Trophoblast cell (in vitro differentiated cells and primary cell): Measurements from ENCODE around the gene TPCN1.

Source experiments
- DNase-seq, 2 donors: peaks; one replicate each; pipeline ENCODE4 v3.0.0-alpha.2; 2016
- H2AFZ ChIP-seq: 2 replicates; pipeline ENCODE4 v1.6.1; 2013; ENCODE audit warnings: low read length, moderate library complexity, mild to moderate bottlenecking; ENCODE audit not compliant: insufficient read depth, poor library complexity
- H2AK5ac ChIP-seq: 2 replicates; pipeline ENCODE4 v1.6.1; 2013; ENCODE audit warnings: mild to moderate bottlenecking, low read length
- H2BK120ac ChIP-seq: 2 replicates; pipeline ENCODE4 v1.6.1; 2013; ENCODE audit warnings: low read length, mild to moderate bottlenecking, moderate library complexity; ENCODE audit not compliant: insufficient read depth, poor library complexity
- H2BK12ac ChIP-seq: 2 replicates; pipeline ENCODE4 v1.6.1; 2013; ENCODE audit warnings: mild to moderate bottlenecking, low read length, moderate library complexity
- H2BK5ac ChIP-seq: 2 replicates; pipeline ENCODE4 v1.6.1; 2013; ENCODE audit warnings: low read length, low read depth, moderate library complexity, mild to moderate bottlenecking; ENCODE audit not compliant: poor library complexity
- H3K14ac ChIP-seq: 2 replicates; pipeline ENCODE4 v1.6.1; 2013; ENCODE audit warnings: mild to moderate bottlenecking, low read length
- H3K18ac ChIP-seq: 2 replicates; pipeline ENCODE4 v1.6.1; 2013; ENCODE audit warnings: mild to moderate bottlenecking, low read length
- H3K23ac ChIP-seq: 2 replicates; pipeline ENCODE4 v1.6.1; 2013; ENCODE audit warnings: low read length
- H3K27ac ChIP-seq: 2 replicates; pipeline ENCODE4 v1.5.1; 2013; ENCODE audit warnings: low read depth, mild to moderate bottlenecking, inconsistent platforms, low read length, moderate library complexity
- H3K27me3 ChIP-seq: 2 replicates; pipeline ENCODE4 v1.6.1; 2013; ENCODE audit warnings: inconsistent platforms, mild to moderate bottlenecking, low read length, moderate library complexity; ENCODE audit not compliant: insufficient read depth
- H3K36me3 ChIP-seq, 2 experiments: 1 replicate in 1 of 2; 2 replicates in 1 of 2; pipeline ENCODE4 v1.6.1; 2013; ENCODE audit warnings: low read length in 2 of 2, mild to moderate bottlenecking in 2 of 2, moderate library complexity in 1 of 2; ENCODE audit not compliant: insufficient read depth in 2 of 2, control insufficient read depth in 1 of 2
- H3K4ac ChIP-seq: 2 replicates; pipeline ENCODE4 v1.6.1; 2013; ENCODE audit warnings: low read depth, mild to moderate bottlenecking, low read length, moderate library complexity
- H3K4me1 ChIP-seq, 2 experiments: 1 replicate in 1 of 2; 2 replicates in 1 of 2; pipeline ENCODE4 v1.6.1; 2013; ENCODE audit warnings: low read length in 2 of 2, mild to moderate bottlenecking in 2 of 2, moderate library complexity in 1 of 2; ENCODE audit not compliant: insufficient read depth in 2 of 2, control insufficient read depth in 1 of 2
- H3K4me2 ChIP-seq: 2 replicates; pipeline ENCODE4 v1.6.1; 2013; ENCODE audit warnings: inconsistent platforms, mild to moderate bottlenecking, low read length, moderate library complexity
- H3K4me3 ChIP-seq: 2 replicates; pipeline ENCODE4 v1.5.1; 2013; ENCODE audit warnings: mild to moderate bottlenecking, low read depth, low read length, inconsistent platforms
- H3K79me1 ChIP-seq: one replicate; pipeline ENCODE4 v1.6.1; 2013; ENCODE audit warnings: low read length
- H3K79me2 ChIP-seq: 2 replicates; pipeline ENCODE4 v1.6.1; 2013; ENCODE audit warnings: low read length, mild to moderate bottlenecking; ENCODE audit not compliant: control insufficient read depth, insufficient read depth, poor library complexity
- H3K9ac ChIP-seq: 2 replicates; pipeline ENCODE4 v1.6.1; 2013; ENCODE audit warnings: mild to moderate bottlenecking, low read length
- H3K9me3 ChIP-seq: 2 replicates; pipeline ENCODE4 v1.6.1; 2013; ENCODE audit warnings: low read depth, mild to moderate bottlenecking, control low read depth, inconsistent platforms, low read length; ENCODE audit not compliant: insufficient read depth
- H4K12ac ChIP-seq: 2 replicates; pipeline ENCODE4 v1.6.1; 2013; ENCODE audit warnings: low read depth, mild to moderate bottlenecking, low read length, moderate library complexity
- H4K8ac ChIP-seq: 2 replicates; pipeline ENCODE4 v1.6.1; 2013; ENCODE audit warnings: low read depth, mild to moderate bottlenecking, low read length, moderate library complexity
- H4K91ac ChIP-seq: one replicate; pipeline ENCODE4 v1.6.1; 2013; ENCODE audit warnings: low read depth, mild to moderate bottlenecking, low read length, moderate library complexity
- WGBS: extraction: QIAGEN DNeasy Blood & Tissue Kit; methylation state at CpG from one replicate; pipeline ENCODE4 v1.1.7; 2013; ENCODE audit warnings: missing lambda C conversion rate; ENCODE audit not compliant: insufficient read length, insufficient coverage; ENCODE audit errors: extremely low coverage; 5-methylcytosine and 5-hydroxymethylcytosine counted together

The TPCN1 gene

DNA sequence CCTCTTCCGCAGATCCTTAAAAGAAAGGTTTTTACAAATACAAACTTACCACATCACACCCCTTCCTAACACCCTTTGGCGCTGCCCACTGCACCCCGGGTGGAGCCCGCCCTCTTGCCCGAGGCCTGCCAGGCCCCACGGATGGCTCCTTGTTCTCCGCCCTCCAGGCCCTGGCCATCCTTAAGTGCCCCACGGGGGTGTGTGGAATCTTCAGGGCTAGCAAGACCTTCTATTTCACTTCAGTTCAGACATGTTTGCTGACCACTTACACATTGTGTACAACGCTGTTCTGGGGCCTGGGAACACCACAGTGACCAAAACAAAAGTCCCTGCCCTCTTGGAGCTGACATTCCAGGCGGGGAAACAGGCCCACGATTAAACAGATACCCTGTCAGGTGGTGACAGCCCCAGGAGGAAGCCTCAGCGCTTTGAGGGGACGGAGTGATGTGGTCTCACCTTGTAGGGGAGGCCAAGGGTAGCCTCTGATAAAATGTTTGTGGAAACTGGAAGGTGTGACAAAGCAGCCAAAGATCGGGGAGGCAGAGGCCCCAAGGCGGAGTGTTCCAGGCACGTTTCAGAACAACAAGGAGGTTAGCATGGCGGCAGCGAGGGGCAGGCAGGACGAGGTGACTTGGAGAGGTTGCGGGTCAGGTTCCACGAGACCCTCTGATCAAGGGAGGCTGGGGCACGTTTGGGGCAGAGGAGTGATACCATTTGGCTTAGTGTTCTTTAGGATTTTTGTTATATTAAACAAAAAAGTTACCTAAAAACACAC is 27.0 kb downstream of the TPCN1 start:
- peak overlapping the region; percentile 53 for H2BK12ac ChIP-seq
- H3K14ac ChIP-seq: no peak overlapping the region
- peak overlapping the region; percentile 52 for H4K91ac ChIP-seq
- H3K36me3 ChIP-seq: peaks cover 2 to 14% of the 10 kb centered on the region in 2 experiments
- H3K4me1 ChIP-seq: peaks cover 41 to 47% of the 10 kb centered on the region in 2 experiments
- peak overlapping the region; percentile 27 for H2BK120ac ChIP-seq
- no peak overlapping the region for H3K27ac ChIP-seq
- no peak overlapping the region for H4K8ac ChIP-seq
- peaks cover 14% of the 10 kb centered on the region for H3K79me2 ChIP-seq
- no peak overlapping the region for H3K23ac ChIP-seq
- no peak overlapping the region for H3K4me3 ChIP-seq
- no peak overlapping the region for H2AFZ ChIP-seq
- H4K12ac ChIP-seq: no peak overlapping the region
- no peaks in the 10 kb centered on the region for H3K9me3 ChIP-seq
- no peak overlapping the region for H2BK5ac ChIP-seq
- no peak overlapping the region for H3K4ac ChIP-seq
- no peak overlapping the region for H2AK5ac ChIP-seq
- peak overlapping the region; percentile 22 for H3K18ac ChIP-seq
- H3K79me1 ChIP-seq: peaks cover 49% of the 10 kb centered on the region
- H3K27me3 ChIP-seq: no peaks in the 10 kb centered on the region
- no peak overlapping the region for H3K9ac ChIP-seq
- no peak for DNase-seq
- WGBS: 100% methylated on average over 1 of the region's 22 CpGs
- no peak overlapping the region for H3K4me2 ChIP-seq

DNA sequence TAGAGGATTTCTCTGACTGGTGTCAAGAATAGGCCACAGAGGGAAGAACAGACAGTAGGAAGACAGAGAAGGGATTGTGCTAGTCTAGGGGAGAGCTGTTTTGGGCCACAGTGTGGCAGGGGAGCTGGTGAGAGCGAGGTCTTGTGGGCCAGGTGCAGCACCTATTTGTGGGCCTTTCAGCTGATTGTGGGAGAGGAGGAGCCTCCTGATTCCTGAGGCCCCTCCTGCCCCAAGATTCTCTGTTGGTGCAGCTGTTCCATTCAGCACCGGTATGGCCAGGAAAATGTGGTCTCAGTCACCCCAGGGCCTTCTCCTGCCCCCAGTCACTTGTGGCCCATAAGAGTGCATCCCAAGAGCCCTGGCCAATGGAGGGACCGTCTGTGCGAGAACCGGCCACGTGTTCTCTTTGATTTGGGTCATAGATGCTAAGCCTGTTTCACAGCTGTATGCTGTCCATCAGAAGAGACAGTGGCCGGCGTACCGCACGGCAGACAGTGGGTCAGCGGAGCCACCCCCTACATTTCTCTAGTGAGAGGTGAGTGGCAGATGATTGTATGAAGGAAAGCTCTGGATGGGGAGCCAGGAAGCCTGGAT is 27.7 kb downstream of the TPCN1 start:
- H3K4me2 ChIP-seq: no peak overlapping the region
- H4K8ac ChIP-seq: no peak overlapping the region
- peak overlapping the region; percentile 8 for H2AK5ac ChIP-seq
- H3K79me2 ChIP-seq: peaks cover 14% of the 10 kb centered on the region
- no peak overlapping the region for H3K14ac ChIP-seq
- H4K12ac ChIP-seq: no peak overlapping the region
- H2BK5ac ChIP-seq: no peak overlapping the region
- peaks cover 2 to 14% of the 10 kb centered on the region in 2 experiments for H3K36me3 ChIP-seq
- H4K91ac ChIP-seq: peak overlapping the region; percentile 12
- no peak overlapping the region for H3K23ac ChIP-seq
- H2BK12ac ChIP-seq: peak overlapping the region; percentile 44
- no peaks in the 10 kb centered on the region for H3K9me3 ChIP-seq
- H3K18ac ChIP-seq: no peak overlapping the region
- peaks cover 40 to 47% of the 10 kb centered on the region in 2 experiments for H3K4me1 ChIP-seq
- DNase-seq: no peak
- no peak overlapping the region for H3K9ac ChIP-seq
- no peak overlapping the region for H2BK120ac ChIP-seq
- H3K27me3 ChIP-seq: no peaks in the 10 kb centered on the region
- no peak overlapping the region for H2AFZ ChIP-seq
- H3K4ac ChIP-seq: no peak overlapping the region
- WGBS: no CpG with 5 or more reads among the region's 11 CpGs
- H3K79me1 ChIP-seq: peaks cover 47% of the 10 kb centered on the region
- no peak overlapping the region for H3K27ac ChIP-seq
- H3K4me3 ChIP-seq: no peak overlapping the region

DNA sequence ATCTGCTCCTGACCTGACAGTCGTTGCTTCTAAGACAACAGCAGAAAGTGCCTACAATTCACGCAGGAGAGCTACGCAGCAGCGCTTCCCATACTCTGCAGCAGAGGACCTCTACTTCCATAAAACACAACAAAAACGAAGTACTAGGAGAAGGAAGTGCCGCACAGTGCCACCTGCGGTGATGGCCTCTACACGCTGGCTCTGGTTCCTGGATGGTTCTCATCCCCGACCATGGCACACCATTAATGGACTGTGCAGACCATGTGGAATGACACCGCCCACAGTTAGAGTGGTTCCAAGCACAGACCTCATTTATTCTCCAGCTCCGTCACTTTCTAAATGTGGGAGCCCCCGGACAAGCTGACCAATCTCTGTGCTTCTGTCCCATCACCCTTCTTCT is 28.3 kb downstream of the TPCN1 start:
- Histone ChIP-seq H2BK120ac (no peak overlapping the region), H3K23ac (no peak overlapping the region), H3K4me1 (peaks cover 38 to 45% of the 10 kb centered on the region in 2 experiments), H2AK5ac (peak overlapping the region; percentile 1), H4K91ac (peak overlapping the region; percentile 12), H2BK12ac (no peak overlapping the region), H4K12ac (no peak overlapping the region), H3K36me3 (peaks cover 2 to 14% of the 10 kb centered on the region in 2 experiments), H3K4ac (no peak overlapping the region), H3K27me3 (no peaks in the 10 kb centered on the region), H3K14ac (peak overlapping the region; percentile 24), H2AFZ (no peak overlapping the region), H3K4me2 (no peak overlapping the region), H4K8ac (no peak overlapping the region), H2BK5ac (no peak overlapping the region), H3K4me3 (no peak overlapping the region), H3K79me2 (peaks cover 14% of the 10 kb centered on the region), H3K18ac (no peak overlapping the region), H3K27ac (no peak overlapping the region), H3K79me1 (peaks cover 44% of the 10 kb centered on the region), H3K9me3 (no peaks in the 10 kb centered on the region), H3K9ac (no peak overlapping the region)
- no peak for DNase-seq
- no CpG with 5 or more reads among the region's 12 CpGs for WGBS

DNA sequence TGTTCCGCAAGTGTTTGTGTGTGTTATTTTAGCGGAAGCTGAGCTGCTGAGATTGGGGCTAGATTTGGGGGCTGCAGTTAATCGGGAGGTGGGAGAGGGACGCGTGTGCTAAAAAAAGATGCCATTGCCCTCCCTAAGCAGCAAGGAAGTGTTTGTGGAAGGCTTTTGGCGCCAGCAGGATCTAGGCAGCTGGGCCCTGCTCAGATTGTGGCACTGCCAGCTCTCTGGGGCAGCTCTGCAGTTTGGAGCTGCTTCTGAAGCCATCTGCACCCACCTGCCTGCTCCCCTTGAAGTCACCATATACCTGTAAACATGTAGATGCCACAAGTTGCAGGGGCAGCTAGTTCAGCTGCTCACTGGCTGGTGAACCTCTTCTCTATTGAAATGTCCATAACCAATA is 28.8 kb downstream of the TPCN1 start:
- Histone ChIP-seq H2BK120ac (no peak overlapping the region), H2AFZ (no peak overlapping the region), H3K79me1 (peaks cover 39% of the 10 kb centered on the region), H2AK5ac (peak overlapping the region; percentile 4), H4K91ac (peak overlapping the region; percentile 31), H3K4me3 (no peak overlapping the region), H3K4me1 (peaks cover 35 to 40% of the 10 kb centered on the region in 2 experiments), H4K12ac (no peak overlapping the region), H3K27ac (no peak overlapping the region), H3K79me2 (peaks cover 14% of the 10 kb centered on the region), H3K36me3 (peaks cover 2 to 14% of the 10 kb centered on the region in 2 experiments), H3K9me3 (no peaks in the 10 kb centered on the region), H3K4me2 (no peak overlapping the region), H2BK5ac (no peak overlapping the region), H3K18ac (peak overlapping the region; percentile 21), H4K8ac (no peak overlapping the region), H3K9ac (no peak overlapping the region), H2BK12ac (peak overlapping the region; percentile 2), H3K4ac (no peak overlapping the region), H3K14ac (no peak overlapping the region), H3K23ac (no peak overlapping the region), H3K27me3 (no peaks in the 10 kb centered on the region)
- no peak for DNase-seq
- no CpG with 5 or more reads among the region's 6 CpGs for WGBS
